HG03139 (cell line): ENCODE measurements around the gene EVI2B.
"Not testable (repeated sequence)": the region's sequence is repeated elsewhere in the genome, so short reads cannot be mapped to it uniquely, and the experiment has no call there.

Experiments used
- ATAC-seq: cut with Tn5 transposase; IDR thresholded peaks from one replicate; pipeline ENCODE4 v1.9.1; 2021; ENCODE audit not compliant: unreplicated experiment

Gene EVI2B, protein sequence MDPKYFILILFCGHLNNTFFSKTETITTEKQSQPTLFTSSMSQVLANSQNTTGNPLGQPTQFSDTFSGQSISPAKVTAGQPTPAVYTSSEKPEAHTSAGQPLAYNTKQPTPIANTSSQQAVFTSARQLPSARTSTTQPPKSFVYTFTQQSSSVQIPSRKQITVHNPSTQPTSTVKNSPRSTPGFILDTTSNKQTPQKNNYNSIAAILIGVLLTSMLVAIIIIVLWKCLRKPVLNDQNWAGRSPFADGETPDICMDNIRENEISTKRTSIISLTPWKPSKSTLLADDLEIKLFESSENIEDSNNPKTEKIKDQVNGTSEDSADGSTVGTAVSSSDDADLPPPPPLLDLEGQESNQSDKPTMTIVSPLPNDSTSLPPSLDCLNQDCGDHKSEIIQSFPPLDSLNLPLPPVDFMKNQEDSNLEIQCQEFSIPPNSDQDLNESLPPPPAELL

DNA sequence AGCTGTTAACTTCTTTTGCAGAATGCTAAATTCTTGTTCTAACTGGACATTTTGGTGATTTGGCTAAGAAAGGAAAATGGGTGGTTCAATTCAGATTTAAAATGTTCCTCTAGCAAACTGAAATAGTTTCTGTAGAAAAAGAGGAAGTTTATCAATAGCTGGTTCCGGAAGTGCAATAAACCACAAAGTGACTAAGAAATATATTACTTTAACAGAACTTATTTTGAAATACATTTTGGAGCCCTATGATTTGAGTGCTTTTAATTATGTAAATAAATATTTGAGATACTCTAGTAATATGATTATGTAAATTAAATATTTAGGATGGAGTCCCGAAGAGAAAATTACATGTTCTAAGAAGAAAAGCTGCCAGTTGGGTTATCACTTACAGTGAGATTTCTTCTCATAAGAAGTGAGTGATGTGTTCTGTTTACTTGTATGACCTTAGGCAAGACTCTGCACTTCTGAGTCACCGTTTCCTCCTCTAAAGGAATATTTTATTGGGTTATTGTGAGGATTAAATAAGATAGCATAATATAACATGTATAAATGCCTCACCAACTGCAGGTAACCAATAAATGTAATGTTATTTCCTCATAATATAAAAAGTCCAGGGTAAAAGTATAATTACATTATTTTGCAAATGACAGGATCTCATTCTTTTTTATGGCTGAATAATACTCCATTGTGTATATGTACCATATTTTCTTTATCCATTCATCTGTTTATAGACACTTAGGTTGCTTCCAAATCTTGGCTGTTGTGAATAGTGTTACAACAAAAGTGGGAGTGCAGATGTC, at the start of gene EVI2B:
EVI2B (minus strand) TSS at position 73 of the 800 bp plus-strand sequence. CDS start 8,445 bp downstream, outside the sequence.
- no peak for ATAC-seq

DNA sequence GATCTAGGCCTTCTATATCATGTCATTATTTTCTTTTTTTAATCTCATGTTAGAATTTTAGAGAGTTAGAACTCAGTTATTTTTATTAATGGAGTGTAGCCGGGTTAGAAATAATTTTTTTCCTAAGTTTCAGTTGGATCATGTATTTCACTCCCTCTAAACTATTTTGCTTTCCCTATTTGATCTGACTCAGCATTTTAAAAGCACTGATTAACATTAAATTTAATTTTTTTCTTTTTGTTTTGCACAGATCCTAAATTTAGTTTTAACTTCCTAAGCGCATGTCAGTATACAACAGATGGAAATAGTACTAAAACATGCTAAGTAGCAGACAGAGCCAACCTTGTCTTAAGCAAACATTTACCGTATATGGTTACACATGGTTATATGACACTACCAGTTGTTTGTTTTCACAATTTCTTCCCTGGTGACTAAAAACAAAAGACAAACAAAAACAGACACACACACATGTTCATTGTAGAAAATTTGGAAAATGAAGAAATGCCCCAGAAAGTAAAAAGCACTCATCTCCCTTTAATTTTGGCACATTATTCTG, 44.1 kb upstream of the EVI2B start:
- no peak for ATAC-seq

DNA sequence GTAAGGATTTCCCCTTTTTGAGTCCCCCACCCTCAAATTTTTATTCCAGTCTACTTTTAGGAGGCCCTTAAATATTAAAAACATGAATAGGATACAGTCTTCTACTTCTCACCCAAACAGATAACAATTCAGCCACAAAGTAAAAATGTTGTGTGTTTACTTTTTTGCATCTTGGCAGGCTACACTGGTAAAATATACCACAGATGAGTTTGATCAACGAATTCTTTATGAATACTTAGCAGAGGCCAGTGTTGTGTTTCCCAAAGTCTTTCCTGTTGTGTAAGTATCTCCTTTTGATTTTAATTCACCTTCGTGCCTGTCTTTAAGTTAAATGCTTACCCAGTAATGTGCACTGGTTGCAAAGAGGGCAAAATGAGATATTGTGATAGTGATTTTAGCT, 43.2 kb upstream of the EVI2B start:
- no peak for ATAC-seq

DNA sequence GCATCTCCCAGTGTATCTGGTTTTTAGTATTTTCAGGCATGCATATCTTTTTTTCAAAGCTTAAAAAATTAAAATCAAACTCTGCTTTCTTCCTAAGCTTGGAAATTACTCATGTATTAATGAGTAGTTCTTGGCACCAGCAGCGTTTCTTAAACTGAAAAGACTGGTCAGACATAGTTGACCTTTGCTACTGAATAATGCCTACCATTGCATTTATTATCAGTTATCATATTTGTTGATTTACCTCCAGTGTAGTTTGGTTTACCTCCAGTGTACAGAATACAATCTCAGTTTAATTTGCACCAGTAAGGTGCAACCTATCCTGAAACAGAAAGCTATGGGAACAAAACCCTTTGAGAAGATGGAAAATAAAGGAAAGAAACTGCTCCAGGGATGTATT, 42.1 kb upstream of the EVI2B start:
- no peak for ATAC-seq

DNA sequence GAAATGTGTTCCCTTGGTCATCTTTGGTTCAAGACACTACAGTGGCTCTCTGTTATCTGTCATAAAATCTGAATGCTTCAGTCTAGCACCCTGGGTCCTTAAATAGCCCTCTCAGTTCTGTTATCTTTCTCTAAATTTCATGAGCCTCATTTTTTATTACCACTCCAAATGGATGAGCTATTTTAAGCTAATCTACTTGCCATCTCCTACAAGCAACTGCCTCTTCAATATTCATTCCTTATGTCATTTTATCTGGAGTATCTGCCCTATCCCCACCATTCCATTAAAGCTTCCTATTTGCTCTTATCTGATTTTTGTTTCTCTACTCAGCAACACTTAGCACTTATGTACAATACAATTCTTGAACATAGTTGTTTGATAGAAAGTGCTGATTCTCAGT, 35.6 kb upstream of the EVI2B start:
- no peak for ATAC-seq

DNA sequence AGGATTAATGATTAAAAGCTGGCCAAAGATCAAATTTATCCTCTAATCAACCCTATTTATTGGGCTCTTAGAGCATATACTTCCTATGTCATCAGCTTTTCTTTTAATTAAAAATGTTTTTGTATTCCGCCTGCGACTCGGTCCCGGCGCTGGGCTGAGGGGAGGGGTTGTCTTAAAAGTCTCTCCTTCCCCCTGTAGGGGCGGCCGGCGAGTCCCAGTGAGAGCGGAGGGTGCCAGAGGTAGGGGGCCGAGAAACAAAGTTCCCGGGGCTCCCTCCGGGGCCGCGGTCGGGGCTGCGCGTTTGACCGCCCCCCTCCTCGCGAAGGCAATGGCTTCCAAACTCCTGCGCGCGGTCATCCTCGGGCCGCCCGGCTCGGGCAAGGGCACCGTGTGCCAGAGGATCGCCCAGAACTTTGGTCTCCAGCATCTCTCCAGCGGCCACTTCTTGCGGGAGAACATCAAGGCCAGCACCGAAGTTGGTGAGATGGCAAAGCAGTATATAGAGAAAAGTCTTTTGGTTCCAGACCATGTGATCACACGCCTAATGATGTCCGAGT, 31.4 kb upstream of the EVI2B start:
- not testable (repeated sequence) for ATAC-seq

DNA sequence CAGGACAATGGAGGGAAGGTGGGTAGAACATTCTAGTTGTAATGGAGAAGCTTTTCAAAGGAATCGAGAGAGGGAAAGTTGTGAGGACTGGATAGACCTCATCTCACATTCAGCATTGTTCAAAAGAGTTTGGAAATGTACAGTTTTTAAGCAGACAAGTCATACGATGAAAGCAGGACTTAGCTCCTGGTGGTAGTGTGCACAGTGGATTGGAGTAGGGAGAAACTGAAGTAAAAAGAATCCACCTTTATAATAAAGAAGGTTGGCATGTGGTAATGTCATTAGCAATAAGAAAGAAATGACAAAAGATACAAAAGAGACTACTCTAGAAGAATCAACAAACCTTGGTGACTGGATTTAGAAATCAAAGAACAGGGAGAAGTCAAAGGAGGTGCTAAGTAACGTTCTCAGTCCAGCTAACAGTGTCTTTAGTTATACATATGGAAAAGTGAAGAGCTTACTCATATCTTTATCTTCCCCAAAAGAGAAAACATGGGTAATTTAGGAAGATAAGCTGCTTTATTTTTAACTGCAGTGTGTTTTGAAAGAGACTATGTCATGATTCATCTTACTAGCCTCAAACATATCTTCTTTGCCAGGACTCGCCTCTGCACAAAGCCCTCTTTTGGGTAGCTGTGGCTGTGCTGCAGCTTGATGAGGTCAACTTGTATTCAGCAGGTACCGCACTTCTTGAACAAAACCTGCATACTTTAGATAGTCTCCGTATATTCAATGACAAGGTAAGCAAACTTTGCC, 26.2 kb upstream of the EVI2B start:
- no peak for ATAC-seq

DNA sequence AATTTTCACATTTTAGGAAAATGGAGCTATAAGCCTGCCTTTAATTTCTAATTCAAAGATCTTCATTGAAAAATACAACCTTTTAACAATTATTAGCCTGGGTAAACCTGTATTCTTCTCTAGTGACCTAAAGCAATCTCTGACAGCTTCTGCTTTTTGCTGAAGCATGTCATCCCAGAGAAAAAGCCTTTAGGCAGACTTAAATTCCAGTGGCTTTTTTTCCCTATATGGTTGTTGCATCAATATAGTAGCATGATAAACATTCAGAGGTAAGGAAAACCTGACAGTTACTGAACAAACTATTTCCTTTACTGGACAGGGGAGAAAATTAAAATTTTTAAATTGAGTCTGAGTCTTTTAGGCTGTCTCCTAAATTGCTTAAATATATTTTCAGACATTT, 15.4 kb upstream of the EVI2B start:
- ATAC-seq, result no peak

DNA sequence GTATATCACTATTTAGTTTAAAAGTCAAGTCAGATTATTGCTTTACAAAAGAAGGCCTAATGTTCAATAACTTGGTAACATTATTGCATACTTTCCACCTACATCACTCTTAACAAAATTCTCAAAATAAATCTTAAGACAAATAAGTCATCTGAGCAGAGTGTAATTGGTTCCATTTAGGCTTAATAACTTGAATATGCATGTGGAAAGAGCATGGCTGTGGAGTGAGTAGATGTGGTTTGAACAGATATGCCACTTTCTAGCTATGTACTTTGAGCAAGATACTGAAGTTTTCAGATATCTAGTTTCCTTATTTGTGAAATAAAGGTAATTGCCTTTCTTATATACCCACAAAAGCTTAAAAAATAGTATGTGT, 14.3 kb upstream of the EVI2B start:
- no peak for ATAC-seq

DNA sequence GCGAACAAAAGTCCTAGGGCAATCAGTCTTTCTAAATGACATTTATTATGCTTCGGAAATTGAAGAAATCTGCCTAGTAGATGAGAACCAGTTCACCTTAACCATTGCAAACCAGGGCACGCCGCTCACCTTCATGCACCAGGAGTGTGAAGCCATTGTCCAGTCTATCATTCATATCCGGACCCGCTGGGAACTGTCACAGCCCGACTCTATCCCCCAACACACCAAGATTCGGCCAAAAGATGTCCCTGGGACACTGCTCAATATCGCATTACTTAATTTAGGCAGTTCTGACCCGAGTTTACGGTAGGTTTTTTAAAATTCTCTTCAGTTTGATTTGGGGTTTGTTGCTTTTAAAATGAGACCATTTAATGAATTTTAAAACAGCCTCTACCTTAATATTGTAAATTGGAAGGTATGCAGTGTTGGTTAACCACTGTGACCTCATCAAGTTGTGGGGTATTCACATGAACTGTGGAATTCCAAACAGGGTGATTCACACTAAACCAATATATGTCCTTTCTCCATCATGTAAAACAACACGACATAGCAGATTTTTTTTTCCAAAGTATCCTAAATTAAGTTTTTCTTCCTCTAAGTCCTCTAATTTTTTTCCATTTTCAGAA, 13.8 kb upstream of the EVI2B start:
- no peak for ATAC-seq

DNA sequence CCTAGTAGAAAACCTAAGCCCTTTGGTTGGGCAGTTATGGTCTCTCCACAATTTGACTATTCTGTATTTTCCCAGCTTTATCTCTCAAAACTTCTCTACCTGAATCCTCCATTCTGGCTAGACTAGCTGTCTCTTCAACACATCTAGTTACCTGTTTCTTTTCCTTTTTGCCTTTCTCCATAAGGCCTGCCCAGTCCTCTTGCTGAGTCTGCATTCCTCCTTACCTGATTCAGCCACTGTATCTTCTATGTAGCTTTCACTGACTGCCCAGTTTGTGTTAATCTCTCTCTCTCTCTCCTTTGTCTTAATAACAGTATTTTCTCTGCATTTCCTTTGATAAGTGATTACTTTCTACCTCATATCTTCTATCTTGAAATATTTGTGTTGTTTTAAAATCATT, 9.7 kb upstream of the EVI2B start:
- ATAC-seq, result no peak

DNA sequence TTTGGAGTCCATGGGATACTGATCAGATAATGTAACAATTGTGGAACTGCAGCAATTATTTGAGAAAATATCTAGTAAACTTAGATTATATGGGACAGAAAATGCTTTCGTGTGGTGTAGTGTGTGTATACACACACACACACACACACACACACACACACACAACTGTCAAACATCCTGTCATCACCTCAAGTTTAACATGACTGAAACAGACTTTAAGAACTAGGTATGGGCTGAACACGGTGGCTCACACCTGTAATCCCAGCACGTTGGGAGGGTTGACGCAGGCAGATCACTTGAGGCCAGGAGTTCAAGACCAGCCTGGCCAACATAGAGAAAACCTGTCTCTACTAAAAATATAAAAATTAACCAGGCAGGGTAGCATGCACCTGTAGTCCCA, 8.1 kb upstream of the EVI2B start:
- ATAC-seq, result no peak

DNA sequence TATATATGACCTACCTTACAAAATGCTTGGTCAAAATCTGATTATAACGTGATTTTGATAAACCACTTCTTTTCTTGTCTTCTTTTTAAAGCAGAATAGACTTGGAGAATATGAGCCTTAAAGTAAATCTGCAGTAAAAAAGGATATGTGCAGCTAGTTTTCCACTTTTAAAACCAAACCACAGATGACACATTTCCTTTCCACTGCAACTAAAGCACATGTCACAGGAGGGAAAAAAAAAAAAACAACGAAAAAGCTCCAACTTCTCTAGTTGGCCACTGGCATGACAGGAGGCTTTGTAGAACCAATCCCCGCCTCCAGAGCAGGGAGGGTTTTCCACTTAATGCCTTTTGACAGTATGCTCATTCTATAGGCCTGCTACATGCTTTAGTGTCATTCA, 7.6 kb upstream of the EVI2B start, which contains the start of gene EVI2A:
EVI2A (minus strand) TSS at position 142 of the 400 bp plus-strand sequence. CDS start 2,609 bp downstream, outside the sequence.
- no peak for ATAC-seq

DNA sequence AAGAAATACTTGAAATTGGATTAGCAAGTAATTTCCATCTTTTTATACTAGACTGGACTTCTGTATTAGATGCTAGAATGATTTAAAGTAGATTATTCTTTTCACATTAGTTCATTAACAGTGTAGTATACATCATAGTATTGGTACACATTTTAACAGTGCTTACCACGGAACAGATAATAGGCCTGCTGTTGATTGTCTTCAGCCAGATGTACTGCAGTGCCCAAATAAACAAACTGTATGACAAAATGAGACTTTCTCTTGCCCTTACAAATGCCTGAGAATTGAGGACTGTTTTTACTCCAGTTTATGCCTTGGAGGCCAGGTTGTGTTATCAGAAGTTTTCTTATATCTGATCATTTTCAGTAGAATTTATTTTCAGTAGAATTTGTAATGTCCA, 6.9 kb upstream of the EVI2B start:
- ATAC-seq, result no peak

DNA sequence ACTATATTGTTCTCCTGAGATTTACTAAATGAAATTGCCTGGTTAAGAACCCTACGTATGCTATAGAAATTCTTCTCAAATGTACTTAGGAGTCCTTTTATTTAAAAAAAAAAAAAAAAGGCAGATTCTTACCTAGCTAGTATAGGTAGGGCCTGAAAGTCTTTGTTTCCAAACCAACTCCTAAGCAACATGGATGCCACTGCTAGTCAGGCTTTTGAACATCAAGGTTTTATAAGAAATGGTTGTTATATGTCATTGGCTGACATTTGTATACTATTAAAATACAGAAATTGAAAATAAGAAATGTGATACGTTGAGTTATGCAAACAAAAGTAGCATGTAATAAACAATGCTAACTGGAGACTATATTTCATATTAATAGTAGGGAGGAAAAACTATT, 6.4 kb upstream of the EVI2B start:
- ATAC-seq, result no peak

DNA sequence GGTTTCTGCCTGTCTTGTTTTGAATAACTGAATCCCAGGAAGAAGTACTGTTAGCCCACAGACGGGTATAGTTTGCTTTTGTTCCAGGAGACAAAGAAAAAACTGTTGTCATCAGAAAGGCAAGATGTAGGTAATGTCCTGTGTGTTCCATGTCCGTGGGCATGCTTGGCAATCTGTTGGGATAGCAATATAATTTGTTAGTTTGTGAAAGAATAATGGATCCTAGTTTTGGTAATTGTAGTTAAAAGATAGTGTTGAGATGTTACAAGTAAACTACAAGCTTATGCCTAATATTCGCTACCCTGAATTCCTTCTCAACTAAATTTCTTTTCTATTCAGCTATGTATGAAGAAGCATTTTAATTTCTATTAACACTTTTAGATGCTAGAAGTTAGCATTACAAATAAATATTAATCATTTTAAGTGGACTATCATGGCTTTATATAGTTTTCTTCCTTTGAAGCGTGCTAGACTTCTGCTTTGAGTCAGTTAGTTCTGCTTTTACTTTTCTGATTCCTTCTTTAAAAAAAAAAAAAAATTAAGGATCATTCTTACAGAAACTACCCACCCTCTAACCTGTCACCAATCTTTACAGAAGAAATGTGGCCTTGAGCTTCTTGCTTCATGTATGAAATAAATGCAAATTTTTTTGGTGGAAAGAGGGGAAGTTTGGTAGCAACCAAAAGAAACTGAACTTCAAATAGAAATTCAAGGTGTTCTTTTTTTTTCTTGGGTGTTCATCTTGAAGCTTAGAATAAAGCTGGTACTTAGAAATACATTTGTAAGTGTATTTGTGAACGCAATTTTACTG, 5.2 kb upstream of the EVI2B start:
- no peak for ATAC-seq

DNA sequence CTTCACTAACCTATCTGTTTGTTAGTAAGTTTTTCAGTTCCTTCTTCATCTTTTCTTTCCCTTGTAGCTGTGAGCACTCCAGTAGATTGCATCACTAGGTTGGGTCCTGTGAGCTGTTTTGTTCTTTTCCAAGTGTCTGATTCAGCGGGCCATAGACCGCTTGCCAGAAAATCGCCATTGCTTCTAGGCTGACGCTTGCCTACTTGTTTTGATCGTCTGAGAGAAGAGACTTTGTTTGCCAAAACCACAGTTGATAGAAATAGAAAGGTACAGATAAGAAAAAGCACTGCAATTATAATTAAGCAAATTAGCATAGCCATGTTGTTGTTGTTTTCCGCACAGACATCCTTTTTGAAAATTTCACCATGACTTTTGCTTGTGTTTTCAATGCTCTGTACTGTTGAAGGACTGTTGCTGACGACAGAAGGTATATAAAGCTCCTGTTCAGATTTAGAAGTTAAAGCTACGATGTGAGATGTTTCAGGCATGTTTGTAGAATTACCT, 4.5 kb upstream of the EVI2B start:
- ATAC-seq, result no peak

DNA sequence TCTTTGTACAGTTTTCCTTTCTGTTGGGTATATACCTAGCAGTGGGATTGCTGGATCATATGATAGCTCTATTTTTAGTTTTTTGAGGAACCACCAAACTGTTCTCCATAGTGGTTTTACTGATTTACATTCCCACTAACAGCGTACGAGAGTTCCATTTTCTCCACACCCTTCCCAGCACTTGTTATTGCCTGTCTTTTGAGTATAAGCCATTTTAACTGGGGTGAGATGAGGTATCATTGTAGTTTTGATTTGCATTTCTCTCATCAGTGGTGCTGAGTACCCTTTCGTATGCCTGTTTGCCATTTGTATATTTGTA, 887 bp upstream of the EVI2B start:
- ATAC-seq, result no peak

DNA sequence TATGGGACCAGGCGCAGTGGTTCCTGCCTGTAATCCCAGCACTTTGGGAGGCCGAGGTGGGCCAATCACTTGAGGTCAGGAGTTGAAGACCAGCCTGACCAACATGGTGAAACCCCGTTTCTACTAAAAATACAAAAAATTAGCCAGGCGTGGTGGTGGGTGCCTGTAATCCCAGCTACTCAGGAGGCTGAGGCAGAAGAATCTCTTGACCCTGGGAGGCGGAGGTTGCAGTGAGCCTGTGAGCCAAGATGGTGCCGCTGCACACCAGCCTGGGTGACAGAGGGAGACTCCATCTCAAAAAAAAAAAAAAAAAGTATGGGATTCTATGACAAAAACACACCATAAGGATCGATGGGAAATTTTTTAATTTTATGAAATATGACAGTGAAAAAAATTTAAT, 1.6 kb downstream of the EVI2B start:
- not testable (repeated sequence) for ATAC-seq
